Upper lobe of left lung (tissue), 6 donors: ENCODE measurements around the gene SETBP1. TPM values are rescaled to one million over a fixed set of nuclear protein-coding genes. Genes with fewer than 3 reads are reported as not detected.

Source experiments
- ATAC-seq, 2 donors: fragments of 200-7000 bp; cut with Tn5 transposase; one replicate each; pipeline ENCODE4 v1.9.1; 2022; ENCODE audit warnings: mild to moderate bottlenecking in 2 of 2, moderate library complexity in 2 of 2; ENCODE audit not compliant: low FRiP score in 2 of 2
- DNase-seq, 2 donors: peaks; one replicate each; pipeline ENCODE4 v3.0.0-alpha.2; 2019 to 2020
- H3K27ac ChIP-seq, 4 donors: fragments of 200-600 bp; sonication (generic); one replicate each; pipeline ENCODE4 v1.5.1; 2016 to 2019
- H3K27me3 ChIP-seq, 4 donors: fragments of 200-600 bp; sonication (generic); one replicate each; pipeline ENCODE4 v1.5.1; 2017 to 2019
- H3K36me3 ChIP-seq, 4 donors: fragments of 200-600 bp; sonication (generic); one replicate each; pipeline ENCODE4 v1.5.1; 2016 to 2019
- H3K4me1 ChIP-seq, 4 donors: fragments of 200-600 bp; sonication (generic); one replicate each; pipeline ENCODE4 v1.5.1; 2018 to 2019
- H3K4me3 ChIP-seq, 4 donors: fragments of 200-600 bp; sonication (generic); one replicate each; pipeline ENCODE4 v1.5.1; 2017 to 2019; ENCODE audit warnings: mild to moderate bottlenecking in 2 of 4, moderate library complexity in 1 of 4
- H3K9me3 ChIP-seq, 4 donors: fragments of 200-600 bp; sonication (generic); one replicate each; pipeline ENCODE4 v1.5.1; 2018 to 2019
- CTCF ChIP-seq, 6 experiments: fragments of 450-650 bp in 4 of 6; fragments of 200-600 bp in 2 of 6; sonication (generic) in 2 of 6; IDR thresholded peaks; one replicate each; pipeline ENCODE4 v1.5.1; 2016 to 2019; ENCODE audit warnings: antibody characterized with exemption in 6 of 6
- EP300 ChIP-seq, 4 donors: sonication (generic); formaldehyde crosslinking; IDR thresholded peaks; one replicate each; pipeline ENCODE4 v1.5.1; 2017; ENCODE audit warnings: antibody characterized with exemption in 4 of 4, control low read depth in 2 of 4
- POLR2A ChIP-seq, 4 donors: fragments of 450-650 bp; IDR thresholded peaks; one replicate each; pipeline ENCODE4 v1.5.1; 2016 to 2017; ENCODE audit warnings: antibody characterized with exemption in 4 of 4, mild to moderate bottlenecking in 2 of 4
- POLR2AphosphoS5 ChIP-seq, 2 donors: sonication (generic); formaldehyde crosslinking; IDR thresholded peaks; one replicate each; pipeline ENCODE4 v1.5.1; 2017; ENCODE audit warnings: antibody characterized with exemption in 2 of 2
- WGBS, 2 donors: methylation state at CpG; one replicate each; pipeline ENCODE4 v1.1.5; 2017 to 2018; 5-methylcytosine and 5-hydroxymethylcytosine counted together
- total RNA-seq, 6 donors: library from RNA; depleted of rRNA in 4 of 6; stranded (reverse); fragments of >200 nt in 4 of 6; gene quantifications; one replicate each; pipeline versions ENCODE4 v1.1.0 to v1.2.1, GENCODE V29; 2016 to 2021
- donor health status: DM: no; HTN: no; CAD: no; lungs with moderate emphysema.
- donor health status: DM: no; HTN: yes; CAD: no; lungs with severe emphysema.

SETBP1 gene
- total RNA-seq, 6 donors from 2014 or later, result 11.7 to 38.8 (median 16.6) TPM

- TF ChIP-seq POLR2AphosphoS5 (IDR thresholded peaks at IDR 0.05), result peak in 1 of 2 donors; percentile 56
- peak in 1 of 4 donors; percentile 39 for TF ChIP-seq EP300 (IDR thresholded peaks at IDR 0.05)
- TF ChIP-seq CTCF (IDR thresholded peaks at IDR 0.05), result no peak
- Histone ChIP-seq H3K9me3 (no peaks in the 10 kb centered on the region), H3K36me3 (peaks cover 0 to 3% (median 0%) of the 10 kb centered on the region in 4 donors), H3K27me3 (no peaks in the 10 kb centered on the region), H3K4me3 (no peak overlapping the region), H3K4me1 (peaks cover 0 to 30% (median 11%) of the 10 kb centered on the region in 4 donors), H3K27ac (peak overlapping the region; percentile 47 to 73 (median 66))
- peak in 1 of 2 donors; percentile 62 for ATAC-seq
- DNase-seq, result no peak
- 78 to 80% methylated on average over 9 of the region's 9 CpGs for WGBS, 2 donors
Measured at GRCh38 chr18:44708451-44709083, 27.9 kb downstream of the SETBP1 start.

DNA sequence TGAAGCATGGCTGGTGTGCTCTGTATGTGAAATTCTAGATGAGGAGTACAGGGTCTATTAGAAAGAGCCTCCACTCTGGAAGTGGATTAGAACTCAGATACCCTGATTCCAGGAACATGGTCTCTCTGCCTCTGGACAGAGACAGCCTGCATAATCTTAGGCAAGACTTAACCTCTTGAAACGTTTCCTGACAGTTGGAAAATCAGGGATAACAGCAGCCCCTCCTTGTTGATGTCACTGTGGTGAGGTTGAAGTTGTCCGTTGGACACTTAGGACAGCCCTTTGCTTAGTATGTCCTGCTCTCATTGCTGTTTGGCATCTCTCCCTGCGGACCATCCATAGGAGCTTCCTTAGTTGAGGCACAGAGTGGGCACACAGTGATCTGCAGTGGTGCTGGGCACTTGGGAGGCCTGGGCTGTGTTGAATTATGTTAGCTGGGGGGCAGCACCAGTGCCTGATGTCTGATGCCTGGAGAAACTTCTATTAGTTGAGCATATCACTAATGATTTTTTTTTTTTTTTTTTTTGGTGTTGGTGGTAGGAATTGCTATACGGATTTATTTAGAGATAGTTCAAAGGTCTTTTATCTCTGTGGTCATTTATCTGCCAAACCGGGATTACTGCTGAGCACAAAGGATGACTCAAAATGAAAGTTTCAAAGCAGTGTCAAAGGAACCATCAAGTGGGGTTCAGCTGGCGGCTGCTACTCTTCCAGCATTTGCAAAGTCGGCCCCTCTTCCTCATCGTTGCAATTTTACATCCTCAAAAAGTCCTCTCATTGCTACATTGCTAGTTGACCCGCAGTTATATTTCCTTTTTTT, 28.8 kb downstream of the SETBP1 start:
- no peak for DNase-seq
- no peaks in the 10 kb centered on the region for H3K27me3 ChIP-seq
- TF ChIP-seq POLR2A (IDR thresholded peaks at IDR 0.05) (no peak), POLR2AphosphoS5 (IDR thresholded peaks at IDR 0.05) (no peak), EP300 (IDR thresholded peaks at IDR 0.05) (no peak)
- H3K36me3 ChIP-seq, result peaks cover 0 to 3% (median 0%) of the 10 kb centered on the region in 4 donors
- no peak overlapping the region for H3K4me3 ChIP-seq
- H3K4me1 ChIP-seq, result peaks cover 0 to 30% (median 11%) of the 10 kb centered on the region in 4 donors
- H3K27ac ChIP-seq, result peak overlapping the region; percentile 47 to 73 (median 63)
- WGBS, 2 donors, result 58 to 65% methylated on average over 9 of the region's 9 CpGs
- no peaks in the 10 kb centered on the region for H3K9me3 ChIP-seq
- ATAC-seq, result peak; percentile 23 to 48

GRCh38 chr18:44710931-44711330, 30.2 kb downstream of the SETBP1 start:
- TF ChIP-seq POLR2AphosphoS5 (IDR thresholded peaks at IDR 0.05) (no peak), CTCF (IDR thresholded peaks at IDR 0.05) (no peak), EP300 (IDR thresholded peaks at IDR 0.05) (no peak), POLR2A (IDR thresholded peaks at IDR 0.05) (no peak)
- 93% methylated on average over 7 to 8 of the region's 8 CpGs for WGBS, 2 donors
- Histone ChIP-seq H3K4me3 (no peak overlapping the region), H3K36me3 (peaks cover 0 to 3% (median 0%) of the 10 kb centered on the region in 4 donors), H3K27ac (peak overlapping the region in 2 of 4 donors; percentile 3 to 44), H3K4me1 (peaks cover 2 to 22% (median 11%) of the 10 kb centered on the region in 4 donors), H3K9me3 (no peaks in the 10 kb centered on the region), H3K27me3 (no peaks in the 10 kb centered on the region)
- DNase-seq (no peak), ATAC-seq (no peak)

DNA sequence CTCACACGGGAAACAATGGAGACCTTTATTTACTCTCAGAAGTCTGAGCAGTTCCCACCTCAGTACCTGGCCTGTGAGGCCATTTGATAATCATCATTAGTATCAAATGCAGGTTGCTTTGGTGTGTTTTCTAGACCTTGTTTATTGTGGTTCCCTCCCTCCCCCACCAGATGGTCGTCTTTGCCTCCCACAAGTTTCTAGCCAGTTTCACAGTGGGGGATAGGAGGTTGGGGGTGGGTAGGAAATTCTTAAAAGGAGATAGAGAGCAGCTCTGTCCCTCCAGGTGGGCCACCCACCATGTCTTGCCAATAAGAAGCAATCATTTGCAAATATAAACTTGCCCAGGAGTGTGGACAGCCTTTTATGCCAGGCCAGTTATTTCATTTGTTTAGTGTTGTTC, 31.3 kb downstream of the SETBP1 start:
- DNase-seq (no peak), ATAC-seq (no peak)
- WGBS, 2 donors, result 78 to 92% methylated on average over 2 of the region's 2 CpGs
- TF ChIP-seq POLR2A (IDR thresholded peaks at IDR 0.05) (no peak), EP300 (IDR thresholded peaks at IDR 0.05) (no peak), CTCF (IDR thresholded peaks at IDR 0.05) (no peak), POLR2AphosphoS5 (IDR thresholded peaks at IDR 0.05) (no peak)
- no peaks in the 10 kb centered on the region for H3K27me3 ChIP-seq
- H3K4me1 ChIP-seq, result peaks cover 2 to 17% (median 11%) of the 10 kb centered on the region in 4 donors
- H3K36me3 ChIP-seq, result peaks cover 0 to 3% (median 0%) of the 10 kb centered on the region in 4 donors
- H3K4me3 ChIP-seq, result no peak overlapping the region
- no peaks in the 10 kb centered on the region for H3K9me3 ChIP-seq
- peak overlapping the region in 1 of 4 donors; percentile 40 for H3K27ac ChIP-seq

- ATAC-seq (no peak), DNase-seq (no peak)
- TF ChIP-seq CTCF (IDR thresholded peaks at IDR 0.05) (no peak), POLR2A (IDR thresholded peaks at IDR 0.05) (no peak), EP300 (IDR thresholded peaks at IDR 0.05) (no peak), POLR2AphosphoS5 (IDR thresholded peaks at IDR 0.05) (no peak)
- H3K27me3 ChIP-seq, result no peaks in the 10 kb centered on the region
- no peaks in the 10 kb centered on the region for H3K9me3 ChIP-seq
- 96 to 97% methylated on average over 3 of the region's 3 CpGs for WGBS, 2 donors
- H3K4me1 ChIP-seq, result peaks cover 2 to 12% (median 8%) of the 10 kb centered on the region in 4 donors
- peaks cover 0 to 3% (median 0%) of the 10 kb centered on the region in 4 donors for H3K36me3 ChIP-seq
- H3K27ac ChIP-seq, result no peak overlapping the region
- H3K4me3 ChIP-seq, result no peak overlapping the region
Measured at GRCh38 chr18:44713435-44713834, 32.7 kb downstream of the SETBP1 start.
